GM19324 (cell line): ENCODE data around the gene PSMB1.
A peak's percentile ranks its signal among the peaks of the same experiment; 100 is the strongest.

ENCODE experiments used
- ATAC-seq: cut with Tn5 transposase; IDR thresholded peaks from one replicate; pipeline ENCODE4 v1.9.1; 2021; ENCODE audit warnings: mild to moderate bottlenecking, moderate library complexity; ENCODE audit not compliant: unreplicated experiment, low FRiP score

Gene PSMB1

DNA sequence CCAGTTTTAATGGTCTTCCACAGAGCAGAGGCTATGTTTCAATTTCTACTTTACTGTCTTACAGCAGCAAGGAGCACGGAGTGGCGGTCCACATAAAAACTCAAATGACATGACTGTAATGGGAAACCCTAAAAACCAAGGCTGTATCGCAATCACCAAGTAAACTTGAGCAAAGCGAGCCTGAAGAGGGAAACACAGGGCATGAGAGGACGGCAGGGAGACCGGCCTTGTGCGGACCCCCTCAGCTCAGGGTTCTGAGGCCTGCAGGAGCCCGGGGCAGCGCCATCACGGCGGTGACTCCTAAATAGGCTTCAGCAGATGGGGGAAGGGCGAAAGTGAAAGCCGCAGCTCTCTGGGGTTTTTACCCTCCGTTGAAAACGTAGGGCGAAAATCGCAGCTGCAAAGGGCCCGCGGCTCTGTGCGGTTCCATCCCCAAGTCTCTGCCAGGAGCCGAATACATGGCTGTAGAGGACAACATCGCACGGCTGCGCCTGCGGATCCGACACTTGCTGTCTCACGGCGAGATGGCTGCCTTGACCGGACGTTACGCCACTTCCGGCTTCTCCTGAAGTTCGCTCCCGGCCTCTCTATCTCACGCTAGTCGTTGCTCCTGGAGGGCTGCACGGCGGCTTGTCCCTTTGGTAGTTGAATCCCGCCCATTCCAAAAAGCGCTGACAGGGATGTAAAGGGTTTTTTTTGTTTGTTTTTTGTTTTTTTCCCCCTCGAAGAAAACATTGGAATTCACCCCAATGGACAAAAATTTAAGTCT, at the start of gene PSMB1:
Gene PSMB1 (minus strand): TSS at position 543 of the 769 bp plus-strand sequence. CDS start 65 bp downstream, at position 478.
- ATAC-seq, result peak; percentile 55

- ATAC-seq, result no peak
These were observed 44.2 kb upstream of the PSMB1 start for GRCh38 chr6:170597278-170597677.

DNA sequence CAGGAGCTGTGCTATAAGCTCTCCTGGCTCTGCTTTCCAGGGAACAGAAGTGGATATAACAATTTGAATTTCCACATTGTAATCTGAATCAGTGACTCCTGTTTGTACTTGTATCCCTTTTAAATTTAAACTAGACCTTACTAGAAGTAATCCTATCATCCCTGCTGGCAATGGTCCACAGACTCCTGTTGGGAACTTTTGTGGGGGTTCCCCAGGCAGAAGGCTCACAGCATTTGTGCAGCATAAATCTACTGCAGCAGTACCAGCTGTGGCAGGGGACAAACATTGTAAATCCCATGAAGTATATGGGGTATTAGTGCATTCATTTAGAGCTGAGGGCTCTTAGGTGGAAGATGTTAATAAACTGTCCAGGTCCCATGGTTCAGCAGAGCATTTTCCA, 43.3 kb upstream of the PSMB1 start:
- ATAC-seq, result no peak

DNA sequence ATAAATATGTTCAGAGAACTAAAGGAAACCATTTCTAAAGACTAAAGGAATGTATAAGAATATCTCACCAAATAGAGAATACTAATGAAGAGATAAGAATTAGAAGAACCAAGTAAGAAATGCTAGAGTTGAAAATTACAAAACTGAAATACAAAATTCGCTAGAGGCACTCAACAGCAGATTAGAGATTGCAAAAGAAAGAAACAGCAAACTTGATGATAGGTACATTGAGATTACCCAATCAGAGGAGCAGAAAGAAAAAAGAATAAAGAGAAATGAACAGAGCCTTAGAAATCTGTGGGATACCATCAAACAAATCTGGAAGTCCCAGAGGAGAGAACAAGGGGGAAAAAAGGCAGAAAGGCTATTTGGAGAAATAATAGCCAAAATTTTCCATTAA, 37.6 kb upstream of the PSMB1 start:
- ATAC-seq, result no peak

GRCh38 chr6:170584954-170585498, 31.9 kb upstream of the PSMB1 start:
- peak; percentile 40 for ATAC-seq

DNA sequence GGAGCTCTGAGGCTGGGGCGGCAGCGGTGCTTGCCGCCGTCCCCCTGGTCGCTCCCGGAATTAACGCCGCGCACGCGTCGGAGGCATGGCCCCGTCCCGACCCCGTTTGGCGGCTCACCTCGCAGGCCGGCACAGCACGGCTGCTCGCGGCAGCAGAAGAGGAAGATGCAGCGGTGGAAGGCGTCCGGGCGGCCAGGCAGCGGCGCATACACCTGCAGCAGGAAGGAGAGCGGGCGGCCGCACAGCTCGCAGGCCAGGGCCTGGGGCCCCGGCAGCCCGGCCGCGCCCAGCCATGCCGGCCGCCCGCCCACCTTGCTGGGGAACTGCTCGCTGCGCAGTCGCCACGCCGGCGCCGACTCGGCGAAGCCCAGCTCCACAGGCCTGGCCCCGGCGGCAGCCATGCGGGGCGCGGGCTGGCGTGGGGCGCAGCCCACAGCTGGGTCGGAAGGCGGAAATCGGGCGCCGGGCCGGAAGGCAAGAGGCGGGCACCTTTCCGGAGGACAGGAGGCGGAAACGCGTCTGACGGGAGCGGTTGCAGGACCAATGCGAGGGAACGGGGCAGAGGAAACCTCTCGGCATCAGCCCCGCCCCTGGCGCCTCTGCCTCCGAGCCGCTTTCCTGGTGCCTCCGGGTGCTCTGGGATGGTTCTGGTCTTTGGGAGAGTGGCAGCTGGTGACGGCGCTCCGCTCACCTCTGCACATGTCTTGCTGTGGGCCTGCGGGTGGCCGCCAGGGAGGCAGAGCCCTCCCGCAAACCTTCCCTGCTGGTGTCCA, 31.3 kb upstream of the PSMB1 start, which contains the start of gene PDCD2:
Gene PDCD2 (minus strand): TSS at position 457 of the 773 bp plus-strand sequence. CDS start 56 bp downstream, at position 401.
- ATAC-seq, result peak; percentile 99

GRCh38 chr6:170583756-170584180, 30.7 kb upstream of the PSMB1 start:
- ATAC-seq, result no peak

DNA sequence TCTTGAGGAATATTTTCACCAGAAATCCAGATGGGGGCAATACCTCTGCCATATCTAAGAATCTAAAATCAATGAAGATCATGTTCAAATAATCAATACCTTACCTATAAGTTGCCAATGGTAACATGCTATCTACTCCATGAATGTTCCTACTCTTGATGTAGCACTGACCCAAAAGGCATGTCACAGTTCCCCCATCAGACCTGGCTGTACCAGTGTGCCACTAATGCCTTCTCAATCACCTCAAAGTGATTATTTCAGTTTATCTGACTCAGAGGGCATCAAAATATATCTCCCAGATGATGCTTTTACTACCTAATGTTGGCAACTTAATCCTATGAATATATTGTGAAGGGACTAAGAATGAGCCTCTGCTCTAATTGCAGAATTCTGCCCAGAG, 25.8 kb upstream of the PSMB1 start:
- ATAC-seq, result no peak

DNA sequence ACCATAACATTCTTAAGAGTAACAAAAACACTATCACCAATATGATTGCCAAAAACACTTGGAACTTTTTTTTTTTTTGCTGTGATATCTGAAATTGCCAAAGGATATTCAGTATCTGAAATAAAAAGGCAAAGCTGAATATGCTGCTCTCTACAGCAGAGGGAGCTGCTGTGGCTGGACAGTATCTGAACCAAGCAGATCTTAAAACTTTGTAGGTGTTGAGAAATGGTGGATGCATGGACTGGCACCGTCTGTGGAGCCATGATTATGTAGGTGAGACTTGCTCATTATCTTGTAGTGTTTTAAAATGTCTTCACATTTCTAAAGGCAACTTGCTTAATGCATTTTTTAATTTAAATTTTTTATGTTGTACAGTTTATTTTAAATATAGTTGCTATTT, 22.1 kb upstream of the PSMB1 start:
- no peak for ATAC-seq

- ATAC-seq, result no peak
These were observed 19.8 kb upstream of the PSMB1 start for GRCh38 chr6:170572704-170573466.

DNA sequence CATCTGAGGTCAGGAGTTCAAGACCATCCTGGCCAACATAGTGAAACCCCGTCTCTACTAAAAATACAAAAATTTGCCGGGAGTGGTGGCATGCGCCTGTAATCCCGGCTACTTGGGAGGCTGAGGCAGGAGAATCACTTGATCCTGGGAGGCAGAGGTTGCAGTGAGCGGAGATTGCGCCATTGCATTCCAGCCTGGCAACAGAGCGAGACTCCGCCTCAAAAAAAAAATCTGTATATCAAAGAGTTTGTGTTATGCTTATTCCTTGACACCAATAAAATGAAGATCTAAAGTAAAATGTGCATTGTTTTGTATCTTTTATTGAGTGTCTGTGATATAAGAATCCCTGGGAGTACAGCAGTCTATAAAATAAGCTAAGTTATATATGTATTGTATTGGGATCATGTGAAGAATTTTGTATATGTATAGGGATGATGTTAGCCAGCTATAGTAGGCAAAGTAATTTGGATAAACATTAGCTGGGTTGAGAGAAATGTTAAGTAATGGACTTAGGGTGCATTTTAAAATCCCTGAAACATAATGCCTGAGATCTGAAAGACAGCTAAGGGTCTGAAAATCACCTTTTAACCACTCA, 11.9 kb upstream of the PSMB1 start:
- ATAC-seq, result no peak

DNA sequence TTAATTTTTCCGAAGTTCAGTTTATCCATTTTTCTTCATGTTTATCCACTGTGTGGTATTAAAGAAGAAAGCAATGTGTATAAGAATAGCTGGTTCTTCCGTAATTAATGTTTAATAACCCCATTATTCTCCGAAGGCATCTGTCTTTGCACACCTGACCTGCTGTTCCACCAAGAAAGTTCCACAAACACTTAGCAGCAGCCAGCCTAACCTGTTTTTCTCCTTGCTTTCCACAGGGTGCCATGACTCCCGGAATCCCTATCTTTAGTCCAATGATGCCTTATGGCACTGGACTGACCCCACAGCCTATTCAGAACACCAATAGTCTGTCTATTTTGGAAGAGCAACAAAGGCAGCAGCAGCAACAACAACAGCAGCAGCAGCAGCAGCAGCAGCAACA, 8.4 kb upstream of the PSMB1 start:
- no peak for ATAC-seq

- no peak for ATAC-seq
These were observed 2.2 kb upstream of the PSMB1 start for GRCh38 chr6:170555305-170555704.

DNA sequence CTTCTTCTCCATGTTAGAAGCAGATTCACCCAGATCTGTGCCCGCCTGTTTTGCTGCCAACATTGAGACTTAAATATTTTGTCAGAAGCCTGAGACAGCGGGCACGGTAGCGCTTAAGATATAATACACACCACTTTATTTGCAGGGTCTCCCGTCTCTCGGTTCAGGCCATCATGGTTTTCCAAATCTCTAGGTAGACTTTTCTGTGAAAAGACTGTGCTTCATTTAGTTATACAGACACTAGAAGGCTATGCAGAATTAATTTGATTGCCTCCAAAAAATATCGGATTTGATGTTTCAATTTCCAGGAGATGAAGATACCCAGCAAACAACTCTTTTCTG, 1.7 kb upstream of the PSMB1 start:
- ATAC-seq, result no peak

DNA sequence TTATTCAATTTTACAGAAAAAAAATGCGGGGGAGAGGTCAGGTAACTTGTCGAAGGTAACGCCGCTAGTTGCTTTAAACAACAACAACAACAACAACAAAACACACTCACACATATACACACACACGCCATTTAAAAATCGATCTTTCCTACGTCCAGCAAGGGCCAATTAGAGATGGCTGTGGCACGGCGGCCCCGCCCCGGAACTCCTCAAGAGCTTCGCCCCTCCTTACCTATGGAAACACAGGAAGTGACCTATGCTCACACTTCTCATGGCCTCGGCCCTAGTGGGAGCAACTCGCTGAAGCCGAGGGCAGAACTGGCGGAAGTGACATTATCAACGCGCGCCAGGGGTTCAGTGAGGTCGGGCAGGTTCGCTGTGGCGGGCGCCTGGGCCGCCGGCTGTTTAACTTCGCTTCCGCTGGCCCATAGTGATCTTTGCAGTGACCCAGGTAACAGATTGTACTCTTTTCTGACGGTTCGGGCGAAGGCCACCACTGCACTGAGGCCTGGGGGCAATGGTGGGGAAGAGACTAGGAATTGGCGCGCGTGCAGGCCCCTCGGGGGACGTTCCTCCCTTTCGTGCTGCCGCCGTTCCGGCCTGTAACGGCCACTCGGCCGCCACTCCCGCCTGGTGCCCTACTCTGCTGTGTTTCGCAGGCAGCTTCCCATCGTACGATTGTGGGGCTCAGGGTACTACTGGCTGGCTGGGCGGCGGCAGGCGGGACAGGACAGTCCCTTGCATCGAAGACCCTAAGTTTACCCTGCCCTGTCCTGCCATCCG, 1.1 kb upstream of the PSMB1 start, which contains the start of gene TBP:
Gene TBP (plus strand): TSS at position 357 of the 783 bp plus-strand sequence. CDS start 2,661 bp downstream, outside the sequence.
- peak; percentile 99 for ATAC-seq

- peak; percentile 43 for ATAC-seq
These were observed 466 bp upstream of the PSMB1 start for GRCh38 chr6:170553534-170554012.

DNA sequence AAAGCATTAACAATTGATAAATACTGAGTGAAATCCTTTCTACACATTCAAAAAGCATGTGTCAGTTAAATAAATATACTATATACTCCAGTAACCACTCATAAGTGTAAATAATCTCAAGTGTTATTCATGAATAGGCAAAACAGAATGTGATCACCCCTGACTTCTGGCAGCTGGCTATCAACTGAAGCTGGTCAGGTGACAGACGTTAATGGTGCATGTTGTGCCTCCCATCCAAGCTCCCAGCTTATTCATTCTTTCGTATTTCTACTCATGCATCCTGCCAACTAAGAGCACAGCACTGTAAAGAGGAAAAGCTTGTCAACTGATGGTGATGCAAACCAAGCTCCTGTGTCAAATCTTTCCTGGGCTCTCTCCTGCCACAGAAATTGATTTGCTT, 7.7 kb downstream of the PSMB1 start:
- ATAC-seq, result no peak

GRCh38 chr6:170542031-170542719, 10.9 kb downstream of the PSMB1 start:
- no peak for ATAC-seq

- ATAC-seq, result no peak
These were observed 15.8 kb downstream of the PSMB1 start for GRCh38 chr6:170537329-170537728.
